ENCODE measurements around the gene GALNTL6. TPM values are rescaled to one million over a fixed set of nuclear protein-coding genes. Genes with fewer than 3 reads are reported as not detected.

Gene GALNTL6
- polyA plus RNA-seq, 1 donor (not counting 4 experiments of a cell fraction or from before 2014, with no cell fraction given): not detected

DNA sequence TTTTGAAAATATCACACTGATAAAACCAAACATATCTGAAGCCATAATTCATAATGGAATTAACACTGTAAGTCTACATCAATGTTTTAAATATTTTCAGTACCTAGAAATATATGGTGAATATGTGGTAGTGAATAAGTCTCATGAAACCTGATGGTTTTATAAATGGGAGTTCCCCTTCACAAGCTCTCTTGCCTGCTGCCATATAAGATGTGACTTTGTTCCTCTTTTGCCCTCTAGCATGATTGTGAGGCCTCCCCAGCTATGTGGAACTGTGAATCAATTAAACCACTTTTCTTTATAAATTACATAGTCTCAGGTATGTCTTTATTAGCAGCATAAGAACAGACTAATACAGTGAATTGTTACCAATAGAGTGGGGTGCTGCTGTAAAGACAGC lies 818.6 kb downstream of the GALNTL6 start:
- Histone ChIP-seq H3K9me1 (ENCODE audit: control insufficient read depth, extremely low read depth, insufficient read depth, low read length) (no peaks in the 10 kb centered on the region), H3K9me3 (ENCODE audit: control insufficient read depth, low read depth, low read length) (no peaks in the 10 kb centered on the region), H3K27ac (ENCODE audit: control insufficient read depth, insufficient read depth, low read length) (no peak overlapping the region), H3K4me3 (ENCODE audit: control insufficient read depth in 2 of 3, extremely low read depth in 1 of 3, insufficient read depth in 2 of 3, low read depth in 1 of 3, low read length in 3 of 3) (no peak overlapping the region), H4K20me1 (ENCODE audit: control insufficient read depth, extremely low read depth, insufficient read depth, low read length) (no peaks in the 10 kb centered on the region), H3K36me3 (ENCODE audit: control insufficient read depth in 2 of 2, extremely low read depth in 1 of 2, insufficient read depth in 2 of 2, low read length in 2 of 2) (no peaks in the 10 kb centered on the region), H3K9ac (ENCODE audit: control insufficient read depth, extremely low read depth, insufficient read depth, low read length) (no peak overlapping the region), H3K4me1 (ENCODE audit: control insufficient read depth, extremely low read depth, insufficient read depth, low read length) (no peaks in the 10 kb centered on the region), H3K27me3 (ENCODE audit: control insufficient read depth, extremely low read depth, insufficient read depth, low read length) (no peaks in the 10 kb centered on the region), H3K79me2 (ENCODE audit: control insufficient read depth, insufficient read depth, low read length) (no peaks in the 10 kb centered on the region), H3K4me2 (ENCODE audit: control insufficient read depth, extremely low read depth, insufficient read depth, low read depth, low read length) (no peak overlapping the region), H2AFZ (ENCODE audit: control insufficient read depth, low read length) (no peak overlapping the region)
- dilution Hi-C loops (cut with MboI; ENCODE audit: extremely low pct_ligation_motif_present, low sequenced_read_pairs): no loop called here
- no peak for DNase-seq (ENCODE audit: low read depth, low spot score)
- FAIRE-seq: no peak
- TF ChIP-seq EZH2 (IDR thresholded peaks at IDR 0.05; ENCODE audit: low read length): no peak

DNA sequence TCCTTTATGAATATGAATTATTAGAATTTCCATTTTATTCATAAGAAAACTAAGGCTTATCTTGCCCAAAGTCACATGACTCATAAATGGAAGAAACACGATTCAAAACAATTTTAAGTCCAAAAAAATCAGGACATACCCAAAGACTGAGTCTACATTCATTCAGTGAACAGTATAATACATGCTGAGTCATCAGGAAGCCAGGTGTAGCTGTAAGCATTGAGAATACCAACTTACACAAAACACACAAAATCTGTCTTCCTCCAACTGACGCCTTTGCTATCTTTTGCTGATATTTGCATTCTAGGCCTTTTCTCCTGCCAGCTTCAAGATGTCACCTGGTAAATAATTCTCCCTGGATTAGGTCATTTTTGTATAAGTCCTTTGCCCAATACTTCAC lies 835.3 kb downstream of the GALNTL6 start:
- Histone ChIP-seq H3K27ac (ENCODE audit: control insufficient read depth, insufficient read depth, low read length) (no peak overlapping the region), H3K79me2 (ENCODE audit: control insufficient read depth, insufficient read depth, low read length) (no peaks in the 10 kb centered on the region), H4K20me1 (ENCODE audit: control insufficient read depth, extremely low read depth, insufficient read depth, low read length) (no peaks in the 10 kb centered on the region), H3K9ac (ENCODE audit: control insufficient read depth, extremely low read depth, insufficient read depth, low read length) (no peak overlapping the region), H3K36me3 (ENCODE audit: control insufficient read depth in 2 of 2, extremely low read depth in 1 of 2, insufficient read depth in 2 of 2, low read length in 2 of 2) (no peaks in the 10 kb centered on the region), H3K9me3 (ENCODE audit: control insufficient read depth, low read depth, low read length) (no peaks in the 10 kb centered on the region), H3K27me3 (ENCODE audit: control insufficient read depth, extremely low read depth, insufficient read depth, low read length) (no peaks in the 10 kb centered on the region), H3K4me3 (ENCODE audit: control insufficient read depth in 2 of 3, extremely low read depth in 1 of 3, insufficient read depth in 2 of 3, low read depth in 1 of 3, low read length in 3 of 3) (no peak overlapping the region), H3K4me1 (ENCODE audit: control insufficient read depth, extremely low read depth, insufficient read depth, low read length) (no peaks in the 10 kb centered on the region), H3K4me2 (ENCODE audit: control insufficient read depth, extremely low read depth, insufficient read depth, low read depth, low read length) (no peak overlapping the region), H2AFZ (ENCODE audit: control insufficient read depth, low read length) (peak overlapping the region; percentile 54), H3K9me1 (ENCODE audit: control insufficient read depth, extremely low read depth, insufficient read depth, low read length) (no peaks in the 10 kb centered on the region)
- TF ChIP-seq CTCF (optimal IDR thresholded peaks at IDR 0.05 in 1 of 3, IDR thresholded peaks at IDR 0.05 in 1 of 3, conservative IDR thresholded peaks at IDR 0.05 in 1 of 3; ENCODE audit: extremely low read depth in 1 of 3, insufficient read depth in 2 of 3, low read length in 3 of 3) (no peak), EZH2 (IDR thresholded peaks at IDR 0.05; ENCODE audit: low read length) (no peak)
- DNase-seq (ENCODE audit: low read depth, low spot score): no peak
- dilution Hi-C loops (cut with MboI; ENCODE audit: extremely low pct_ligation_motif_present, low sequenced_read_pairs): no loop called here
- no peak for FAIRE-seq

GRCh38 chr4:172649143-172649542 lies 835.9 kb downstream of the GALNTL6 start:
- FAIRE-seq (no peak), DNase-seq (ENCODE audit: low read depth, low spot score) (no peak)
- H3K9me3 ChIP-seq (ENCODE audit: control insufficient read depth, low read depth, low read length): no peaks in the 10 kb centered on the region
- H3K27me3 ChIP-seq (ENCODE audit: control insufficient read depth, extremely low read depth, insufficient read depth, low read length): no peaks in the 10 kb centered on the region
- no peak overlapping the region for H3K4me3 ChIP-seq (ENCODE audit: control insufficient read depth in 2 of 3, extremely low read depth in 1 of 3, insufficient read depth in 2 of 3, low read depth in 1 of 3, low read length in 3 of 3)
- no peak overlapping the region for H3K4me2 ChIP-seq (ENCODE audit: control insufficient read depth, extremely low read depth, insufficient read depth, low read depth, low read length)
- no peak overlapping the region for H3K9ac ChIP-seq (ENCODE audit: control insufficient read depth, extremely low read depth, insufficient read depth, low read length)
- H3K36me3 ChIP-seq (ENCODE audit: control insufficient read depth in 2 of 2, extremely low read depth in 1 of 2, insufficient read depth in 2 of 2, low read length in 2 of 2): no peaks in the 10 kb centered on the region
- dilution Hi-C loops (cut with MboI; ENCODE audit: extremely low pct_ligation_motif_present, low sequenced_read_pairs): no loop called here
- no peaks in the 10 kb centered on the region for H4K20me1 ChIP-seq (ENCODE audit: control insufficient read depth, extremely low read depth, insufficient read depth, low read length)
- no peaks in the 10 kb centered on the region for H3K79me2 ChIP-seq (ENCODE audit: control insufficient read depth, insufficient read depth, low read length)
- TF ChIP-seq EZH2 (IDR thresholded peaks at IDR 0.05; ENCODE audit: low read length) (no peak), CTCF (optimal IDR thresholded peaks at IDR 0.05 in 1 of 3, IDR thresholded peaks at IDR 0.05 in 1 of 3, conservative IDR thresholded peaks at IDR 0.05 in 1 of 3; ENCODE audit: extremely low read depth in 1 of 3, insufficient read depth in 2 of 3, low read length in 3 of 3) (no peak)
- H3K4me1 ChIP-seq (ENCODE audit: control insufficient read depth, extremely low read depth, insufficient read depth, low read length): no peaks in the 10 kb centered on the region
- H3K27ac ChIP-seq (ENCODE audit: control insufficient read depth, insufficient read depth, low read length): no peak overlapping the region
- H2AFZ ChIP-seq (ENCODE audit: control insufficient read depth, low read length): no peak overlapping the region
- no peaks in the 10 kb centered on the region for H3K9me1 ChIP-seq (ENCODE audit: control insufficient read depth, extremely low read depth, insufficient read depth, low read length)

Data from keratinocyte (primary cell).